ENCODE measurements around the gene ITPR1.

ITPR1 gene

DNA sequence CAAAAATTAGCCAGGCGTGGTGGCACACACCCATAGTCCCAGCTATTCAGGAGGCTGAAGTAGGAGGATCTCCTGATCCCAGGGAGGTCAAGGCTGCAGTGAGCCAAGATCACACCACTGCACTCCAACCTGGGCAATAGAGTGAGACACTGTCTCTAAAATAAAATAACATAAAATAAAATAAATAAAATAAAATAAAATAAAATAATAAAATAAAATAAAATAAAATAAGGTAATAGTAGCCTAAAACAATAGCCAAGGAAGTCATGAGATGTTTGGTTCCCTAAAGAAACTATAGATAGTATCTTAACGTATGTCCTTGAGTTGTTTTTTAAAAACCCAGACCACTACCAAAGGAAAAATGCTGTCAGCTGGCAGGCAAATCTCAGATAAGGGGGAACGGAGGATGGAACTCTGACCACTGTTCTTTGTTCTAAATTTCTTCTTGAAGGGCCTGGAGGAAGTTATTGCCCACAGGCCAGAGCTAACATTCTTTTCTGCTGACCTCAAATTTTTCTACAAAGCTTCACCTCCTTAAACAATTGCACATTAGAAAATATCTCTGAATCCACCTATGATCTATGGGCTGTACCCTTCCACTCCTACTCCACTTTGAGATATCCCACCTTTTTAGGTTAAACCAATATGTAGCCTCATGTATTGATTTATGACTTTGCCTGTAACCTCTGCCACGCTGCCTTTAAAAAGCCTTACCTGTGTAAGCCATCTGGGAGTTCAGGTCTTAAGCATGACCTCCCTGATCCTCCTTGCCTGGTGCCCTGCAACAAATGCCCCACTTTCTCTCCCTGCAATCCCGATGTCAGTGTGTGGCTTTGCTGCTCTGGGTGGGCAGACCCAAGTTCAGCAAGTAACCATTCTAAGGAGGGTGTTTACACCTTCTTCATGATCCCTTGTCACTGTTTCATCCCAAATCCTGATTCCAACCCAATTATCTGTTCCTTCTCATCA lies 359.9 kb downstream of the ITPR1 start:
- Histone ChIP-seq H3K4me3 (ENCODE audit: low read depth, low read length) (no peak overlapping the region), H3K9me3 (no peaks in the 10 kb centered on the region), H3K36me3 (no peaks in the 10 kb centered on the region), H3K4me1 (no peaks in the 10 kb centered on the region), H3K27me3 (no peaks in the 10 kb centered on the region)
- DNase-seq = no peak
- TF ChIP-seq, protein P1, sequence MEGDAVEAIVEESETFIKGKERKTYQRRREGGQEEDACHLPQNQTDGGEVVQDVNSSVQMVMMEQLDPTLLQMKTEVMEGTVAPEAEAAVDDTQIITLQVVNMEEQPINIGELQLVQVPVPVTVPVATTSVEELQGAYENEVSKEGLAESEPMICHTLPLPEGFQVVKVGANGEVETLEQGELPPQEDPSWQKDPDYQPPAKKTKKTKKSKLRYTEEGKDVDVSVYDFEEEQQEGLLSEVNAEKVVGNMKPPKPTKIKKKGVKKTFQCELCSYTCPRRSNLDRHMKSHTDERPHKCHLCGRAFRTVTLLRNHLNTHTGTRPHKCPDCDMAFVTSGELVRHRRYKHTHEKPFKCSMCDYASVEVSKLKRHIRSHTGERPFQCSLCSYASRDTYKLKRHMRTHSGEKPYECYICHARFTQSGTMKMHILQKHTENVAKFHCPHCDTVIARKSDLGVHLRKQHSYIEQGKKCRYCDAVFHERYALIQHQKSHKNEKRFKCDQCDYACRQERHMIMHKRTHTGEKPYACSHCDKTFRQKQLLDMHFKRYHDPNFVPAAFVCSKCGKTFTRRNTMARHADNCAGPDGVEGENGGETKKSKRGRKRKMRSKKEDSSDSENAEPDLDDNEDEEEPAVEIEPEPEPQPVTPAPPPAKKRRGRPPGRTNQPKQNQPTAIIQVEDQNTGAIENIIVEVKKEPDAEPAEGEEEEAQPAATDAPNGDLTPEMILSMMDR (IDR thresholded peaks at IDR 0.05; ENCODE audit: low read depth, low read length) = no peak

DNA sequence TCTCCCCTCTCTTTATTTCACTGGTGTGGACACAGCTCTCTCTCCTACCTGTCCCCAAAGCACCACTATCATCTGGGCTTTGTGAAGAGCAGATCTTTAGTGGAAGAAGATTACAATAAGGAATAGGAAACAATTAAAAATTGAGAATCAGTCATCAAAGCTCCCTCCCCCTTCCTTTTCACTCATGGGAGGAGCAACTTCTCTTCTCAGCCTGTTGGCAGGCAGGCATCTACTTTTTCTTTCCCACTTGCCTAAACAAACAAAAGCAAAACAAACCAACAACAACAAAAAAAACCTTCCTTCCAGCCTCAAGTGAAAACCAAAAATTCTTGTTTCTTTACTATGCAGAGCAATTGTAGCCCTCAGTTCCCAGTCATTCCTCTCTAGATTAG lies 360.6 kb downstream of the ITPR1 start:
- Histone ChIP-seq H3K4me3 (ENCODE audit: low read depth, low read length) (no peak overlapping the region), H3K4me1 (no peaks in the 10 kb centered on the region), H3K36me3 (no peaks in the 10 kb centered on the region), H3K27me3 (no peaks in the 10 kb centered on the region), H3K9me3 (no peaks in the 10 kb centered on the region)
- no peak for DNase-seq
- TF ChIP-seq, protein P1 (IDR thresholded peaks at IDR 0.05; ENCODE audit: low read depth, low read length) = no peak

DNA sequence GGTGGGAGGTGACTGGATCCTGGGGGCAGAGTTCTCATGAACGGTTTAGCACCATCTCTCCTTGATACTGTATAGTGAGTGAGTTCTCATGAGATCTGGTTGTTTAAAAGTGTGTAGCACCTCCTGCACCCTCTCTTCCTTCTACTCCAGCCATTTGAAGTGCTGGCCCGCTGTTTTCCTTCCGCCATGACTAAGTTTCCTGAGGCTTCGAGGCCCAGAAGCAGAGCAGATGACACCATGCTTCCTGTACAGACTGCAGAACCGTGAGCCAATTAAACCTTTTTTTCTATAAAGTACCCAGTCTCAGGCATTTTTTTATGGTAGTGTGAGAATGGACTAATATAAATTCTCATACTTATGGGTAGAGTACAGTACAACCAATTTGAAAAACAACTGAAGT lies 362.5 kb downstream of the ITPR1 start:
- Histone ChIP-seq H3K4me3 (ENCODE audit: low read depth, low read length) (no peak overlapping the region), H3K27me3 (no peaks in the 10 kb centered on the region), H3K36me3 (no peaks in the 10 kb centered on the region), H3K4me1 (no peaks in the 10 kb centered on the region), H3K9me3 (no peaks in the 10 kb centered on the region)
- TF ChIP-seq, protein P1 (IDR thresholded peaks at IDR 0.05; ENCODE audit: low read depth, low read length) = no peak
- no peak for DNase-seq

DNA sequence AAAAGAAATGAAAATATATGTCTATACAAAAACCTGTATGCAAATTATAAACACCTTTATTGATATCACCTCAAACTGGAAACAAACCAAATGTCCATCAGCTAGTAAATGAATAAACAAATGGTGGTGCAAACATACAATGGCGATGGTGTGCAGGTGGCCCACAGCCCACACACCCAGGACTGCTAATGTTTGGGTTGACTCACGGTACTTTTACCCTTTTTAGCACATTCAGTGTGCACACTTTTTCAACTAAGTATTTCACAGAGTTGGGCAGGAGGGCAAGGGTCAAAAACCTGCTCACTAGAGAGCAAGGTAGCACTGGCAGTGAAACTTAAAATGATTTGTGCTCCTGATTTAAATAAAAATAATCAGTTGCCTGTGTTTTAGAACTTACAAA lies 363.0 kb downstream of the ITPR1 start:
- H3K4me1 ChIP-seq = no peaks in the 10 kb centered on the region
- TF ChIP-seq, protein P1 (IDR thresholded peaks at IDR 0.05; ENCODE audit: low read depth, low read length) = no peak
- no peak for DNase-seq
- no peak overlapping the region for H3K4me3 ChIP-seq (ENCODE audit: low read depth, low read length)
- H3K36me3 ChIP-seq = no peaks in the 10 kb centered on the region
- H3K9me3 ChIP-seq = no peaks in the 10 kb centered on the region
- H3K27me3 ChIP-seq = no peaks in the 10 kb centered on the region

DNA sequence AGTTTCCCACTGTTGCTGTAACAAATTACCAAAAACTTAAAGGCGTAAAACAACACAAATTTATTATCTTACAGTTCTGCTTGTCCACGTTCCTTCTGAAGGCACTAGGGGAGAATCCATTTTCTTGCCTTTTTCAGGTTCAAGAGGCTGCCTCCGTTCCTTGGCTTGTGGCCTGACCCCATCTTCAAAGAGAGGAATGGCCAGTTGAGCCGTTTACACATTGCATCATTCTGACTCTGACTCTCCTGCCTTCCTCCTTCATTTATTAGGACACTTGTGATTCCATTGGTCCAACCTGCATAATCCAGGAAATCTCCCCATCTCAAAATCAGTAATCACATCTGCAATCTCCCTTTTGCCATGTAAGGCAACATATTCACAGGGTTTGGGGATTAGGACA lies 363.4 kb downstream of the ITPR1 start:
- Histone ChIP-seq H3K4me1 (no peaks in the 10 kb centered on the region), H3K27me3 (no peaks in the 10 kb centered on the region), H3K9me3 (no peaks in the 10 kb centered on the region), H3K4me3 (ENCODE audit: low read depth, low read length) (no peak overlapping the region), H3K36me3 (no peaks in the 10 kb centered on the region)
- no peak for DNase-seq
- TF ChIP-seq, protein P1 (IDR thresholded peaks at IDR 0.05; ENCODE audit: low read depth, low read length) = no peak

DNA sequence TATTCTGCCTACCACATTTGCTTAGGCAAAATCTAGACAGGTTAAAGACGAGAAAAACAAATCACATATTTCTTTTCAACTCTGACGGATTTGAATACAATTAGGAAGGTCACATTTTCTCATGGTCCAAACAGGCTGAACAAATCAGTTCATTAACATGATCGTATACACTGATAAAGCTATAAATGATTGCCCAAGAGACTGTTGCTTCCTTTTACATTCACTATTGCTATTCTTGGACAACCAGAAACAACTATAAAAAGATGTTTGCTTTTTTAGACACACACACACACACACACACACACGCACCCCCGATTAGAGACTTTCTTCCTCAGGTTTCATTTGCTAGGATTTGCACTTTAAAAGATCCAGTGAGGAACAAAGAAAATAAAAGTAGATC lies 363.8 kb downstream of the ITPR1 start:
- Histone ChIP-seq H3K36me3 (no peaks in the 10 kb centered on the region), H3K4me1 (no peaks in the 10 kb centered on the region), H3K9me3 (no peaks in the 10 kb centered on the region), H3K4me3 (ENCODE audit: low read depth, low read length) (no peak overlapping the region), H3K27me3 (no peaks in the 10 kb centered on the region)
- TF ChIP-seq, protein P1 (IDR thresholded peaks at IDR 0.05; ENCODE audit: low read depth, low read length) = no peak
- DNase-seq = no peak
